GM23338 (cell line): ENCODE data around the gene HMGN4. TPM values are rescaled to one million over a fixed set of nuclear protein-coding genes. Genes with fewer than 3 reads are reported as not detected.

ENCODE experiments used
- ATAC-seq: fragments of 200-7000 bp; cut with Tn5 transposase; 3 replicates; pipeline ENCODE4 v1.9.1; 2020
- DNase-seq: peaks from one replicate; pipeline ENCODE4 v3.0.0-alpha.2; 2015; ENCODE audit warnings: low spot score
- H2AFZ ChIP-seq: fragments of 200-600 bp; sonication (generic); 2 replicates; pipeline ENCODE4 v1.8.0; 2016; ENCODE audit warnings: antibody characterized with exemption, mild to moderate bottlenecking, moderate library complexity
- H3F3A ChIP-seq: fragments of 200-600 bp; sonication (generic); replicated peaks from 2 replicates; pipeline ENCODE4 v1.8.0; 2017; ENCODE audit warnings: antibody characterized with exemption, mixed run types, low read depth
- H3K27ac ChIP-seq: fragments of 200-600 bp; sonication (generic); 2 replicates; pipeline ENCODE4 v1.6.1; 2016; ENCODE audit warnings: low read depth
- H3K27me3 ChIP-seq: fragments of 200-600 bp; sonication (generic); 2 replicates; pipeline ENCODE4 v1.8.0; 2016; ENCODE audit warnings: mild to moderate bottlenecking, mixed run types, moderate library complexity; ENCODE audit not compliant: insufficient read depth
- H3K36me3 ChIP-seq: fragments of 200-600 bp; sonication (generic); 2 replicates; pipeline ENCODE4 v1.8.0; 2016; ENCODE audit warnings: mild to moderate bottlenecking; ENCODE audit not compliant: insufficient read depth
- H3K4me1 ChIP-seq: fragments of 200-600 bp; sonication (generic); 2 replicates; pipeline ENCODE4 v1.8.0; 2016; ENCODE audit warnings: mild to moderate bottlenecking, moderate library complexity; ENCODE audit not compliant: insufficient read depth
- H3K4me2 ChIP-seq: fragments of 200-600 bp; sonication (generic); 2 replicates; pipeline ENCODE4 v1.7.1; 2017; ENCODE audit warnings: mixed run types
- H3K4me3 ChIP-seq: fragments of 200-600 bp; sonication (generic); 2 replicates; pipeline ENCODE4 v1.6.1; 2016; ENCODE audit warnings: mixed run types
- H3K79me2 ChIP-seq: fragments of 200-600 bp; sonication (generic); replicated peaks from 2 replicates; pipeline ENCODE4 v1.8.0; 2017; ENCODE audit warnings: mild to moderate bottlenecking; ENCODE audit not compliant: insufficient read depth
- H3K9me2 ChIP-seq: fragments of 200-600 bp; sonication (generic); 2 replicates; pipeline ENCODE4 v1.8.0; 2017; ENCODE audit not compliant: insufficient read depth
- H4K20me1 ChIP-seq: fragments of 200-600 bp; sonication (generic); replicated peaks from 2 replicates; pipeline ENCODE4 v1.8.0; 2017; ENCODE audit warnings: mild to moderate bottlenecking; ENCODE audit not compliant: insufficient read depth
- H3K27ac Mint-ChIP-seq: 2 replicates; pipeline ENCODE4 v1.8.0; 2020; ENCODE audit warnings: inconsistent platforms, mild to moderate bottlenecking, moderate library complexity, mixed read lengths
- H3K27me3 Mint-ChIP-seq: 3 replicates; pipeline ENCODE4 v1.8.0; 2022; ENCODE audit warnings: low read depth, mild to moderate bottlenecking, moderate library complexity, mixed read lengths, inconsistent platforms; ENCODE audit not compliant: insufficient read depth, poor library complexity
- H3K36me3 Mint-ChIP-seq: 3 replicates; pipeline ENCODE4 v1.8.0; 2021; ENCODE audit warnings: low read depth, mild to moderate bottlenecking, inconsistent platforms, moderate library complexity, mixed read lengths
- H3K4me1 Mint-ChIP-seq: 3 replicates; pipeline ENCODE4 v1.8.0; 2020; ENCODE audit warnings: mild to moderate bottlenecking, inconsistent platforms, mixed read lengths
- H3K4me3 Mint-ChIP-seq: 3 replicates; pipeline ENCODE4 v1.8.0; 2021; ENCODE audit warnings: moderate library complexity, mild to moderate bottlenecking, inconsistent platforms, mixed read lengths
- H3K9me3 Mint-ChIP-seq: 3 replicates; pipeline ENCODE4 v1.8.0; 2020; ENCODE audit warnings: moderate library complexity, mild to moderate bottlenecking, inconsistent platforms, mixed read lengths
- CREB1 ChIP-seq: fragments of 250-450 bp; sonication (Bioruptor Pico); IDR thresholded peaks from 2 replicates; pipeline ENCODE4 v1.5.0; 2020; ENCODE audit warnings: low read depth, mild to moderate bottlenecking, moderate library complexity
- CTCF ChIP-seq, 2 experiments: fragments of 200-600 bp in 1 of 2; sonication (generic) in 1 of 2; conservative IDR thresholded peaks; 2 replicates each; pipeline versions ENCODE4 v1.5.1 to v1.6.1; 2016 to 2017; ENCODE audit warnings: antibody characterized with exemption in 2 of 2, low read depth in 2 of 2, mild to moderate bottlenecking in 2 of 2, moderate library complexity in 1 of 2
- ETS1 ChIP-seq: IDR thresholded peaks from 2 replicates; pipeline ENCODE4 v1.6.1; 2016; ENCODE audit warnings: antibody characterized with exemption
- EZH2 ChIP-seq: fragments of 200-600 bp; sonication (generic); IDR thresholded peaks from one replicate; pipeline ENCODE4 v1.8.0; 2017; ENCODE audit warnings: antibody characterized with exemption, mild to moderate bottlenecking, low read depth; ENCODE audit not compliant: unreplicated experiment
- EZH2phosphoT487 ChIP-seq: fragments of 200-600 bp; sonication (generic); IDR thresholded peaks from one replicate; pipeline ENCODE4 v1.8.1; 2018; ENCODE audit warnings: antibody characterized with exemption; ENCODE audit not compliant: unreplicated experiment
- JUNB ChIP-seq: IDR thresholded peaks from one replicate; pipeline ENCODE4 v1.6.1; 2016; ENCODE audit warnings: antibody characterized with exemption; ENCODE audit not compliant: unreplicated experiment
- NANOG ChIP-seq: IDR thresholded peaks from 2 replicates; pipeline ENCODE4 v1.6.1; 2016; ENCODE audit warnings: antibody characterized with exemption, borderline replicate concordance
- POLR2AphosphoS5 ChIP-seq: IDR thresholded peaks from 2 replicates; pipeline ENCODE4 v1.6.1; 2016; ENCODE audit warnings: antibody characterized with exemption, low read depth
- REST ChIP-seq: IDR thresholded peaks from one replicate; pipeline ENCODE4 v1.6.1; 2018; ENCODE audit warnings: antibody characterized with exemption; ENCODE audit not compliant: unreplicated experiment
- STAT1 ChIP-seq: IDR thresholded peaks from one replicate; pipeline ENCODE4 v1.6.1; 2016; ENCODE audit warnings: antibody characterized with exemption; ENCODE audit not compliant: unreplicated experiment
- ZNF114 ChIP-seq: fragments of 250-450 bp; sonication (Bioruptor Pico); IDR thresholded peaks from 2 replicates; pipeline ENCODE4 v1.5.0; 2020; ENCODE audit warnings: mild to moderate bottlenecking, moderate library complexity
- ZNF331 ChIP-seq: fragments of 250-450 bp; sonication (Bioruptor Pico); IDR thresholded peaks from 2 replicates; pipeline ENCODE4 v1.5.0; 2020; ENCODE audit warnings: low read depth, mild to moderate bottlenecking, moderate library complexity
- ZNF462 ChIP-seq: fragments of 250-450 bp; sonication (Bioruptor Pico); IDR thresholded peaks from 2 replicates; pipeline ENCODE4 v1.5.0; 2020; ENCODE audit warnings: mild to moderate bottlenecking, moderate library complexity
- polyA plus RNA-seq: library from polyadenylated mRNA; unstranded; fragments of >200 nt; fragmentation: Nextera tagmentation; extraction: Ambion mirVana; gene quantifications from 2 replicates; pipeline ENCODE4 v1.2.1, GENCODE V29; 2016
- total RNA-seq: library from RNA; depleted of rRNA; stranded (reverse); fragments of >200 nt; shearing (Covaris generic); gene quantifications from 2 replicates; pipeline ENCODE4 v1.2.3, GENCODE V29; 2014

The HMGN4 gene
- total and polyA plus RNA-seq, 2 experiments from 2014 or later = 35.3 to 91.4 TPM

- H3K27ac Mint-ChIP-seq = no peak overlapping the region
- Histone ChIP-seq H3K36me3 (no peaks in the 10 kb centered on the region), H3K27ac (no peak overlapping the region), H3K4me3 (peak overlapping the region; percentile 70), H2AFZ (no peak overlapping the region), H3F3A (no peaks in the 10 kb centered on the region), H4K20me1 (no peaks in the 10 kb centered on the region), H3K9me2 (no peaks in the 10 kb centered on the region; the same call in 1 of the 2 replicates), H3K4me2 (peak overlapping the region; percentile 68), H3K79me2 (no peaks in the 10 kb centered on the region), H3K27me3 (no peaks in the 10 kb centered on the region), H3K4me1 (peaks cover 7% of the 10 kb centered on the region; the same call in 1 of the 2 replicates)
- H3K27me3 Mint-ChIP-seq = peaks cover 34% of the 10 kb centered on the region
- DNase-seq (no peak), ATAC-seq (no peak)
- TF ChIP-seq ZNF114 (CRISPR knock-in tag) (no peak), NANOG (no peak), ZNF462 (CRISPR knock-in tag) (no peak), CREB1 (no peak), POLR2AphosphoS5 (no peak), ZNF331 (CRISPR knock-in tag) (no peak), EZH2phosphoT487 (no peak), JUNB (no peak), EZH2 (no peak), CTCF (conservative IDR thresholded peaks at IDR 0.05; ENCODE audit: low read depth in 2 of 2) (no peak), STAT1 (no peak), REST (no peak), ETS1 (no peak)
- H3K4me3 Mint-ChIP-seq = peak overlapping the region; percentile 93
- peaks cover 10% of the 10 kb centered on the region for H3K4me1 Mint-ChIP-seq
- peaks cover 3% of the 10 kb centered on the region; the same call in 1 of the 3 replicates for H3K36me3 Mint-ChIP-seq
- H3K9me3 Mint-ChIP-seq = peaks cover 19% of the 10 kb centered on the region; the same call in 2 of the 3 replicates
These were observed 38.3 kb downstream of the HMGN4 start for GRCh38 chr6:26576407-26576843.
